Activated CD4-positive, alpha-beta T cell treated with anti-CD3 and anti-CD28 coated beads, Interleukin-2, amount 50 U/mL, for 16 hours (primary cell): ENCODE measurements around the gene CENPK.
"Not testable (repeated sequence)": the region's sequence is repeated elsewhere in the genome, so short reads cannot be mapped to it uniquely, and the experiment has no call there.

Experiments
- DNase-seq: peaks from one replicate; pipeline ENCODE4 v3.0.0-alpha.2; 2020

Gene CENPK

GRCh38 chr5:65489119-65489518, 73.8 kb downstream of the CENPK start:
- no peak for DNase-seq

GRCh38 chr5:65488038-65488687, 74.8 kb downstream of the CENPK start:
- not testable (repeated sequence) for DNase-seq

GRCh38 chr5:65486803-65487202, 76.2 kb downstream of the CENPK start:
- not testable (repeated sequence) for DNase-seq

GRCh38 chr5:65485405-65485804, 77.6 kb downstream of the CENPK start:
- no peak for DNase-seq

- DNase-seq, result peak; percentile 54
These were observed 79.2 kb downstream of the CENPK start for GRCh38 chr5:65483546-65484346.

- DNase-seq, result no peak
These were observed 80.0 kb downstream of the CENPK start for GRCh38 chr5:65482736-65483545.

GRCh38 chr5:65482296-65482735, 80.7 kb downstream of the CENPK start:
- no peak for DNase-seq

- DNase-seq, result peak; percentile 85
These were observed 81.2 kb downstream of the CENPK start, which contains the start of gene ADAMTS6 for GRCh38 chr5:65481635-65482295. Gene ADAMTS6 (minus strand): TSS chr5:65481920. CDS start chr5:65473673, 8,247 bp downstream.

GRCh38 chr5:65481171-65481581, 81.8 kb downstream of the CENPK start:
- DNase-seq, result no peak

- peak; percentile 25 for DNase-seq
These were observed 82.6 kb downstream of the CENPK start for GRCh38 chr5:65480306-65480865.

GRCh38 chr5:65479527-65479926, 83.4 kb downstream of the CENPK start:
- no peak for DNase-seq

- no peak for DNase-seq
These were observed 84.6 kb downstream of the CENPK start for GRCh38 chr5:65478336-65478735.

GRCh38 chr5:65475895-65476294, 87.1 kb downstream of the CENPK start:
- DNase-seq, result no peak

- DNase-seq, result no peak
These were observed 87.6 kb downstream of the CENPK start for GRCh38 chr5:65475336-65475735.

- no peak for DNase-seq
These were observed 88.7 kb downstream of the CENPK start for GRCh38 chr5:65474130-65474711.

GRCh38 chr5:65468633-65469032, 94.3 kb downstream of the CENPK start:
- DNase-seq, result no peak
